ENCODE data around the gene SUCLA2. TPM values are rescaled to one million over a fixed set of nuclear protein-coding genes. Genes with fewer than 3 reads are reported as not detected.

SUCLA2 gene
- total and polyA plus RNA-seq, 12 donors = 20.4 to 104 (median 55.3) TPM

- 95 to 99% (median 98%) methylated on average over 2 of the region's 2 CpGs for WGBS, 4 donors
- H3K4me1 ChIP-seq (replicated peaks in 1 of 2) = peaks cover 4 to 11% of the 10 kb centered on the region in 2 donors
- H3K27me3 ChIP-seq = no peaks in the 10 kb centered on the region
- no peak for DNase-seq
- no peak overlapping the region for H3K4me3 ChIP-seq
- peak overlapping the region in 1 of 5 donors; percentile 26 for H3K27ac ChIP-seq
- H3K9me3 ChIP-seq (replicated peaks in 1 of 3) = no peaks in the 10 kb centered on the region
- no peaks in the 10 kb centered on the region for H3K36me3 ChIP-seq (replicated peaks in 1 of 2)
- TF ChIP-seq POLR2A (IDR thresholded peaks at IDR 0.05) = no peak
- no peak for TF ChIP-seq CTCF (IDR thresholded peaks at IDR 0.05)
- intact Hi-C loops (cut with DNase I) = no loop called here
Measured at GRCh38 chr13:48042894-48043293, 41.8 kb upstream of the SUCLA2 start.

- no peaks in the 10 kb centered on the region for H3K36me3 ChIP-seq (replicated peaks in 1 of 2)
- H3K9me3 ChIP-seq (replicated peaks in 1 of 3) = no peaks in the 10 kb centered on the region
- H3K4me3 ChIP-seq = no peak overlapping the region
- no peak overlapping the region for H3K27ac ChIP-seq
- TF ChIP-seq CTCF (IDR thresholded peaks at IDR 0.05) = no peak
- TF ChIP-seq POLR2A (IDR thresholded peaks at IDR 0.05) = no peak
- H3K4me1 ChIP-seq (replicated peaks in 1 of 2) = peaks cover 9 to 17% of the 10 kb centered on the region in 2 donors
- intact Hi-C loops (cut with DNase I) = no loop called here
- 82 to 100% (median 88%) methylated on average over 1 of the region's 1 CpG for WGBS, 4 donors
- no peak for DNase-seq
- H3K27me3 ChIP-seq = no peaks in the 10 kb centered on the region
Measured at GRCh38 chr13:48040896-48041295, 39.8 kb upstream of the SUCLA2 start.

- intact Hi-C loops (cut with DNase I) = no loop called here
- Histone ChIP-seq H3K27me3 (no peaks in the 10 kb centered on the region), H3K4me3 (no peak overlapping the region), H3K27ac (no peak overlapping the region), H3K36me3 (replicated peaks in 1 of 2) (no peaks in the 10 kb centered on the region), H3K4me1 (replicated peaks in 1 of 2) (peaks cover 9 to 17% of the 10 kb centered on the region in 2 donors), H3K9me3 (replicated peaks in 1 of 3) (no peaks in the 10 kb centered on the region)
- no peak for TF ChIP-seq CTCF (IDR thresholded peaks at IDR 0.05)
- TF ChIP-seq POLR2A (IDR thresholded peaks at IDR 0.05) = no peak
- DNase-seq = no peak
Measured at GRCh38 chr13:48040049-48040448, 39.0 kb upstream of the SUCLA2 start.

GRCh38 chr13:48038761-48039160 lies 37.7 kb upstream of the SUCLA2 start:
- no peaks in the 10 kb centered on the region for H3K36me3 ChIP-seq (replicated peaks in 1 of 2)
- intact Hi-C loops (cut with DNase I) = loop anchor here in 1 of 2 donors (10.0 kb wide), 1 partner anchor 56 kb away; the partner anchor contains the start of gene MED4
- no peaks in the 10 kb centered on the region for H3K27me3 ChIP-seq
- H3K4me3 ChIP-seq = no peak overlapping the region
- 89 to 100% (median 96%) methylated on average over 1 of the region's 1 CpG for WGBS, 4 donors
- no peak for TF ChIP-seq POLR2A (IDR thresholded peaks at IDR 0.05)
- TF ChIP-seq CTCF (IDR thresholded peaks at IDR 0.05) = no peak
- DNase-seq = no peak
- peak overlapping the region in 2 of 5 donors; percentile 98 for H3K27ac ChIP-seq
- no peaks in the 10 kb centered on the region for H3K9me3 ChIP-seq (replicated peaks in 1 of 3)
- H3K4me1 ChIP-seq (replicated peaks in 1 of 2) = peaks cover 9 to 14% of the 10 kb centered on the region in 2 donors

Measured in adrenal gland (tissue), 12 donors.